TTC549 (cell line): ENCODE measurements around the gene SPOCK1.

Experiments used
- FAIRE-seq: peaks from 2 replicates; lab custom pipeline; 2012; peaks lifted over from hg19 to GRCh38; lab: Jason Lieb, UNC

Gene SPOCK1

DNA sequence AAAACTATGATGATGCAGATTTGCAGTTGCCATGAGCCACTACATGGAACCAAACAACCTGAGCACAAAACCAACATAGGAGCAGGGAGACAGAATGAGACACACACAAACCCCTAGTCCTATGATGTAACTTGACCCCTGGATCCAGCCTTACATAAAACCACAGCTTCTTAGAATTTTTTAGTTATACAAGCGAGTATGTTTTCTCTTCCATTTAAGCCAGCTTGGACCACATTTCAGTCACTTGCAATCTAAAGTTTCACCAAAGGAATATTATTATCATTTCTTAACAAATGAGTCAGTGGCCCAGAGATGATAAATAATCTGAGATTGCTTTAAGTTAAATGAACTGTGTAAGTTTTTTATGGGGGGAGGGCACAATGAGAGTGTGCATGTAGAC lies 6.8 kb downstream of the SPOCK1 start:
- FAIRE-seq: no peak

DNA sequence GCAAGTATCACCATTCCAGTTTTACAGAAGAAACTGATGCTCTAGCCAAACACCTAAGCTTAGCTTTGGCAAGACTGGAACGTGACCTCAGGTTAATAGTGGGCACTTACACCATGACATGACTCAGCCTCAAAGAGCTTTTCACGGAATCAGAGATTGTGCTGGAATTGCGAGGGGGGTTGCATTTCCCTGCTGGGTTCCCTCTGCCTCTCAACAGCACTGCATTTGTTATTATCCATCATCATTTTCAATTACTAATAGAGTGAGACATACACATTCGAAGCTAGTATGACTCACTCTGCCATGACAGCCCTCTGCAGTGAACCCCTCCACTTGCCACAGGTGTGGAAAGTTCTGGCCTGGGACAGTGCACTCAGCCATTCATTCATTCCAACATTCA lies 8.0 kb downstream of the SPOCK1 start:
- FAIRE-seq: no peak

DNA sequence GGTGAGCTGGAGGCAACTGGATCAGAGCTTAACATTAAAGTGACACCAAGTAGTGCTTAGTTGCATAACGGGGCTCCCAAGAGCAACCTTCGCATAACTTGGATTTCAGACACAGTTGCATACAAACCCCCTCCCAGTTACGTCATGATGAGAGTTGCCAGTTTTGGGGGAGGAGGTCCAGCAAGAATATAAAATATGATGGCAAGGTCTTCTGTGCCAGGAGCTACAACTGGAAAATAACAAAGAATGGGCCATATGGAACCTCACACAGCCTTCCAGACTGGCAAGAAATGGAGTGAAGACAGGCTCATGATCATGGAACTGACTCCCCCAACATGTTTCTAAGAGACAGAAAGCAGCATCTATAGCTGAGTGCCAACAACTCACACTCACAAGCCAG lies 8.5 kb downstream of the SPOCK1 start:
- FAIRE-seq: no peak

DNA sequence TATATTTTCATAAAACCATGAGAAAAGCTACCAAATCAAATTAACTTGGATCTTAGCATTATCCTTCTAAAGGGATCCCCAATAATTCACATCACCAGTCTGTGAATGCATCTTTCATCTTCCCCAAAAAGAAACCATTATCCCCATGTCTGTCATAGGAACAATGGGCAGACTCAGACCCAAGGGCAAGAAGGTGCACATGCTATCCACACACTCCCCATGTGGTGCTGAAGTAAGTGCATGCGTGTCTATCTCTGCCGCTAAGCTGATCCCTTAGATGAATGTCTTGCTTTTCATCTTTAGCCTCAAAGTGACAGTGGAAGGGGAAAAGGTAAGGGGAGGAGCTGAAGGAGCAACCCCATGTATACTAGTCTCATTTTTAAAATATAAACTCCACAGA lies 10.2 kb downstream of the SPOCK1 start:
- FAIRE-seq: no peak

DNA sequence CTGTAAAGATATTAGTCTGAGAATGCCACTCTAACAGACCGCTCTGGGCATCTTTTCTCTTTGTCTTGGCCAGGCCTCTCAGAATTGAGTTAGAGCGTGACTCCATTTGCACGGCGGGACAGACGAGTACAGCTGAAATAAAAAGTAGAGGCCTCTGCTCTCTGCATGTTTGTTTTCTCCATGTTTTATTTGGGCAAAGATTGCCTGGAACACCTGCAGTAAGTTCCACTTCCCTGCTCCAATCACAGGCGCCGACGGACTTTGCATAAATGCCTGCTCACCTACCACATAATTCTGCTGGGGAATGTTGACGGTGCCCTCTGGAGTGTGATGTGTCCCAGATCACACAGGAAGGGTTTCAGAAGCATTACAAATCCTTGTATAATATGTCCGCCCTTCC lies 10.6 kb downstream of the SPOCK1 start:
- no peak for FAIRE-seq

DNA sequence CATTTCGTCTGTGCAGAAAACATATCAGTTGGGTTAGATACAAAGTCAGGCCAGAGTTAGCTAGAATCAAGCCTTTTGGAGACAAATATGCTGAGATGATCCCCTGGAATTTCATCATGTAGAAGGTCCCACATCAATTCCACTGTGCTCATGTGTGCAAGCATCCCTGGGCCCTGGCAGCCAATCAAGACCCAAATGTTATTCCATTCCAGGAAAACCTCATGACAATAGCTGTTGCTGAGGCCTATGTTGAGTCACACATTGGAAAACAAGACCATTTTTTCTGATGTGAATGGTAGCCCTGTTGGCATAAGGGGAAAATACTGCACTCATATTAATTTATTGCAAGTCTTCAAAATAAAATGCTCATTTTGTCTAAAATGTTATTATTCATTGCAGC lies 11.5 kb downstream of the SPOCK1 start:
- no peak for FAIRE-seq

DNA sequence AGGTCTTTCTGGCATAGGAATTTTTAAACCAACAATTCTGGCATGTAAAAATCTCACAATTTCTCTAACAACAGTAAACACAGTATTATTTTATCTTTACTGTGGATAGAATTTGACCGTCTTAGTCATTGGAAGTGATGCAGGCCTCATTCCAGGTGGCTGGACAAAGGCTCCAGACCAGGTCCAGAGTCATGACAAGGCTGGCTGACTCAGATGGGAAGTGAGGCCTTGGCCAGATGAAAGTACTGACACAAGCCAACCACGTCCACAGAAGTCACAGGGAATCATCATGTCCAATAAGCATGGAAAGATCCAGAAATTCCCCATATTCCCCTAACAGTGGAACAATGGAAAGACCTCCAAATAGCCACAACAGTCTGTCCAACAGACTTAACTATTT lies 12.4 kb downstream of the SPOCK1 start:
- FAIRE-seq: no peak

DNA sequence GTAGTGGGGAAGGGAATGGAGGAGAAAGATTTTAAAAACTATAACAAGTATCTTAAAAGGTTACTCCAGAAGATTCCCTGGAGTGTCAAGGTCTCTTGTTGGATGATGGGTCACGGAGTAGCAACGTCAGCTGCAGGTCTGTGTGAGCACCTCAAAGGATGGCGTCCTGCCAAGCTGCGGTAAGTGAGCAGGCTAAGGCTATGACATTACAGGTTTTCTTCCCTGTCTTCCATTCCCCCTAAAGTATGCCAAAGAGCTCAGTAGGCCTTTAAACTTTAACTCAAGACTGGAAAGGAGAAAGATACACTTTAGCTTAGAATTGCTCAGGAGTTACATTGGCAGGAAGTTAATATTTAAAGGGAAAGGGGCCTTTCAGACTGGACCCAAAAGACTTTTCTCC lies 17.5 kb downstream of the SPOCK1 start:
- FAIRE-seq: no peak

DNA sequence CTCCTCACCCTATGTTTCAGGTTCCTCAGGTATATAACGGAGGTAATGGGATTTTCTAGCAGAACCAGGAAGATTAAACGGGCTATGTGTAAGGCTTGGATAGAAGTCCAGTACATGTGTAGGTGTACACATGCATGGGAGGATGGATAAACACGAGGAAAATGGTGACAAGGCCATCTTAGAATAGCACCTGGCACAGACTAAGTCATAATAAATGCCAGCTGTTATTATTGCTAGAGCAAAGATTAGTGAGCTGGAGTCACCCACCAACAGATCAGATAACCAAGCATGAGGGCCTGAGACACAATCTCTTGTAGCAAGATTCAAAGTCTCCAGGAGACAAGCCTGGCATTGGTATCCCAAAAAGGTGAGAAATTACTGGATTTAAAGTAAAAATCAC lies 21.1 kb downstream of the SPOCK1 start:
- FAIRE-seq: no peak

DNA sequence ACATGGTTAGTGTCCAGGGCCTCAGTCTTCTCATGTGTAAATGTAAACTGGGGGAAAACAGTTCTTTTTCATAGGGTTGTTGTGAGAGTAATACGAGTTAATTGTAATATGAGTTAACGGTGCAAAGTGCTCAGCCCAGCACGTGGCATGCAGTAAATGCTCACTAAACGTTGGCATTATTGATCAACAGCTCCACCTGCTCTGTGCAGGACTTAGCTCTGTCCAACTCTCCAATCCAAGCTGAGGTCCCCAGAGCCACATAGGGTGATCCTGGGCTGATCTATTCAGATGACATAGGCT lies 28.3 kb downstream of the SPOCK1 start:
- FAIRE-seq: no peak

DNA sequence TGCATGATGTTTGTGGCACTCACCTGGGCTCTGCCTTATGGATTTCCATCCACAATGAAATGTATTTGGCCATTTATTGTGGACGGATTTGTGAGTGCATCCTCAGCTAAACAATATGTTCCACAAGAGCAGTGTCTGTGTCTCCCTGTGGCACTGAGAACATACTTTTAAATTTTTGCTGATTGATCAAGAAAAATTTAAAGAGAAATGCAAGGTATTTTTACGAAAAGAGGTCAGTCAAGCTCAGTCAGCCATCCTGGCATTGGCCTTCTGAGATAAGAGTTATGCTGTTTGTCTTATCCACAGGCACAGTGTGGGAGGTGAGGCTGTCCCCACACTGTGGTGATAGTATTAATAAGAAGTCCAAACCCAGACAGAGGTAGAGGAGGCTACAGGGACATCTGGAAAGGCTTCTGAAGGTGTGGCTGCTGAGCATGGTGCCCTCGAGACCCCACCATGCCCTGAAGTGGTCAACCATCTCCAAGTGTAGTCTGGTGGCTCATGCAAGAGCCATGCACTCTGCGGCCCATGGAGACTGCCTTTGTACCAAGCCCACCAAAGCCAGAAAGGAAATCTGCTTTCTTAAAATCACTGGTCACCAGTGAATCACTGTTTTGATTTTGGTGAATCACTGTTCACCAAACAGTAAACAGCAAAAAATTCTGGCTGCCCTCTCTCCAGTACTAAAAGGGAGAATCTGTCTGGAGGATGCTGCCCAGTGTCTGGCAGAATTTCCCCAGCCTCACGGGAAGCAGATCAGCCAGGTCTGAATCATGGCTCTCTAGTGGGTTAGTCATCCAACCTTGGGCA lies 28.8 kb downstream of the SPOCK1 start:
- no peak for FAIRE-seq

DNA sequence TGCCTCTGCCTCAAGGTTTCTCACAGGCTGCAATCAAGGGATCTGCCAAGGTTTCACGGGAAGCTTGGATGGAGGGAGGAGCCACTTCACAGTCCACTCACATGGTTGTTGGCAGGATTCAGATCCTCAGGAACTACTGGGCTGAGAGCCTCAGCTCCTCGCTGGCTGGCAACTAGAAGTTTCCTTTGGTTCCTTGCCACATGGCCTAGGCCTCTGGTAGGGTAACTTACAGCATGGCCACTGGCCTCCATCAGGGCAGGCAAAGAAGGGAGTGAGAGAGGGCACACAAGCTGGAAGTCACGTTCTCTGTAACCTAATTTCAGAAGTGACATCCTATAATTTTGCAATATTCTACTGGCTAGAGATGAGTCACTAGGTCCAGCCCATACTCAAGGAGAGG lies 32.2 kb downstream of the SPOCK1 start:
- FAIRE-seq: no peak

DNA sequence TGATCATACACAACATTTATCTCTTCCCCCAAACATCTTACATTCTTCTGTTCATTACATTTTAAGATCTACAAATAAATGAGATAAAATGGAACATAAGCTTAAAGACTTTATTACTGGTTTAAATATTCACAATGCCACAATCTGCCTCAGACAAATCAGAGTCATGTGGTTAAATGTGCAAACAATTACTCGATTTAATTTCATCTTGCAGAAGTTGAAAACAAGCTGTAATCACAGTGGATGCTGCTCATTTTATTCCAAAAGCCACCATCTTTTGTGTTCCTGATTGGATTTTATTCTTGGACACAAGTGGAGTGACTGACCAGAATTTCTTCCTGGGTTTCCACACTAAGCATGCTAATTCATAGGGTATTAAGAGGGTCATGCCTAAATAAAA lies 33.2 kb downstream of the SPOCK1 start:
- FAIRE-seq: no peak

DNA sequence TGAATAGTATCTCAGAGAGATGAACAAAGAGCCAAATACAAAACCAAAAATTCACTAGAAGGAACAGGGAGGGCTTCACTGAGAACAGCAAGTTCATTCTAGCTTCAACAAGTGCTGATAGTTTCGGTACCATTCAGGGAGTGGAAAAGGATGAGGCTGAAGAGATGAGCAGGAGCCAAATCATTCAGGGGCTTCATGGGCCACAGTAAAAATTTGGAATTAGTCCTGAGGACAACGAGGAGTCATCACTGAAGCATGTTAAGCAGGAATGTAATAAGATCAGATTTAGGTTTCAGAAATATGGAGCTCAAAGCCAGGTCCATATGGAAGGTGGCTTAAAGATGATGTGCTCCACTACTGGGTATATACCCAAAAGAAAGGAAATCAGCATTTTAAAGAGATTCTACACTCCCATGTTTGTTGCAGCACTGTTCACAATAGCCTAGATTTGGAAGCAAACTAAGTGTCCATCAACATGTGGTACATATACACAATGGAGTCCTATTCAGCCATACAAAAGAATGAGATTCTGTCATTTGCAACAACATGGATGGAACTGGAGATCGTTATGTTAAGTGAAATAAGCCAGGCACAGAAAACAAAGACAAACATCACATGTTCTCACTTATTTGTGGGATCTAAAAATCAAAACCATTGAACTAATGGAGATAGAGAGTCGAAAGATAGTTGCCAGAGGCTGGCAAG lies 36.2 kb downstream of the SPOCK1 start:
- FAIRE-seq: no peak

DNA sequence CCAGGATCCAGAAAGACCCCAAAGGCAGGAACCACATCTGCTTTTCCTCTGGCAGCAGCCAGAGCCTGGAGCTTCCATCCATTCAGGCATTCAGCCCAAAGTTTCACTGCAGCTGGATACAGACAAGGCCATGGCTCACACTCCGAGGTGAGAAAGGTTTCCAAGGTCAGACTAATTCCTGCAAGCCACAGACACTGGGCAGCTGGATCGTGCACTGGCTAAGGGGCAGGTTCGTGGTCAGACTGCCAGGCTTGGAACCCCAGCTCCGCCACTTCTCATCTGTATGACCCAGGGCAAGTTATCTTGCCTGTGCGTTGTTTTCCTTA lies 36.9 kb downstream of the SPOCK1 start:
- no peak for FAIRE-seq

DNA sequence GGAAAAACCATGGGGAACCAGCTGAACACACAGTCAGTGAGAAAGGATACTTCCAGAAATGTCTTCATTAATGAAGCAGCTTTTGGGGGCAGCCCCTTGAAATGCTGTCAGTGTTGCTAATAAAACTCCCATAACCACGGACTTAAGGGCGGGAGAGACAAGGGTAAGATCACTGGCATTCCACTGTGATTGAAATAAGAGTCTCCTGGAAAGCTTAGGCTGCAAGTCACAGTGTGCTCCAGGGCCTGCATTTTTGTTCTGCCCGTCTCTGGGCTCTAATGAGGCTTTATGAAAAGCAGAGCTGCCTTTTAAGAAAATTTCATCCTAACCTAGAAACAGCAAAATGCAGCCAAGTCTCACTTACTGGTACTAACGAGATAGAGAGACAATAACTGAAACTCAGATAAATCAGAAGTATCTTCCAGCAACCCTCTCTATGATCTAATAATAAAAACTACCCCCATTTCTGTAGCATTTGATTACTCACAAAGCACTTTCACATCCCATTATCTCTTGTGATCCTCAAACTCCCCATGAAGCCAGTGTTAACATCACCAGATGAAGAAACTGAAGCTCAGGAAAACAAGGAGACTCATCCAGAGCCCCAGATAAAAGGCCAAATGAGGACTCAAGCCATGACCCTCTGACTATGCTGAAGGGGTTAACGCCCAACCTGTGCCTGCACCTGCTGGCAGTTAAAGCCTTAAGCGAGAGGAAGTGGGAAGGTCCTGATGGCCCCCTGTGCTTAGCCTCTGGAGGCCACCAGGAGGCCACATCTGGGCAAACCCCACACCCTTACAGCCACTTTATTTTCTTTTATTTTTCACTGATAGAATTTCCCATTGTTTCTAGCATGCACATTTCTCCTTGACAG lies 37.5 kb downstream of the SPOCK1 start:
- FAIRE-seq: no peak

DNA sequence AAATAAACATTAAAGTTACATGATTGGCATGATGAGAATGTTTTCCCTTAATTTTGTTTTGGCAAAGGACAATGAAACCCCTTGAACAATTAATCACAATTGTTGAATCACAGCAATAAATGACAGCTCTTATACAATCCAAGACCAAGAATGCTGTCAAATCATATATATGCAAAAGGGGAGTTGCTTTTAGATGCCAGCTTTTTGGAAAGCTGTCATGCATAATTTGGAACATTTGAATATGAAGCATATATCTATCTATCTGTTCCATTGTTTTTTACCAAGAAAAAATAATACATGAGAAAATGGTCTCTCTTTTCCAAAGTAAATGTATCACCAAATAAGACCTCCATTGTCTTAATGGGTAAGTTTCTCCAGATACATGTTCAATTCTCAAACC lies 44.5 kb downstream of the SPOCK1 start:
- no peak for FAIRE-seq

DNA sequence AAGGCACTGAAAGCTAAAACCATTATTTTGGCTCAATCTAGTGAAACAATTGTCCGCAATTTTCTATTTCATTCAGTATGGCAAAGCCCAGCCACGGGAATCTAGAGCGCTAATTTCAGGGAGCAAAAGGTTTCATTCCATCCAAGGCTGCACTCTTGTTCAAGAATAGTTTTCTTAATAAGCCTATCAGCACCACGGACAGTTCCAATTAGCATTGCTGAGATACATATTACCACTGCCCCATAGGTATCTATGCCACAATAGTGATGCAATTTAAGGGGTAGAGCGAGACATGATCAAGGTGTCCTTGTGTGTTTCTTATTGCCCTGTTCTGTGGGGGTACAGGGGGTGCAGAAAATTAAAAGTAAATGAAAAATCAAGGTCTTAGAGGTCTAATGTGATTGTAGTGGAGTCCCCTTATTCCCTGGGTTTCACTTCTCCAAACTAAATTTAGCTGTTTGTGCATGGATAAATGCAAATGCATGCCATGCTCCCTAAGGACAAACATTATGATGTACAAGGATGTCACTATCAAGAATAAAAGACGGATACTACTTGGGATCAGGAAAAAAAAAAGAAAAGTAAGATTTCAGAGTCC lies 45.5 kb downstream of the SPOCK1 start:
- no peak for FAIRE-seq

DNA sequence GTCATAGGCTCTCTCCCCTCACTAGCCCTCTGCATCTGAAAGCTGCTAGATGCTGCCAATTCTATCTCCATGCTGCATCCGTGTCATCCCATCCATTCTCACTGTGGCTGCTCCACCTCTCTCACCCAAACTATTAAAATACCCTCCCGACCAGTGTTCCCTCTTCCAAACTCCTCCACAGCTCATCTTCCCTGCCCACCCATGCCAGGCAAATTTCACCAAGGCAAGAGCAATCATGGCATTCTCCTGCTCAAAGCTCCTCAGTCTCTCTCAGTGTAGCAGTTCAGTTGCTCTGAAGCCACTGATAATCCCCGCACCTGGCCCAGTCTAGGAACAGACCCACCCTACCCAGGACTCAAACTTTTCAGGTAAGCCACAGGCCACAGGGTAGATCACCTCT lies 48.4 kb downstream of the SPOCK1 start:
- no peak for FAIRE-seq

DNA sequence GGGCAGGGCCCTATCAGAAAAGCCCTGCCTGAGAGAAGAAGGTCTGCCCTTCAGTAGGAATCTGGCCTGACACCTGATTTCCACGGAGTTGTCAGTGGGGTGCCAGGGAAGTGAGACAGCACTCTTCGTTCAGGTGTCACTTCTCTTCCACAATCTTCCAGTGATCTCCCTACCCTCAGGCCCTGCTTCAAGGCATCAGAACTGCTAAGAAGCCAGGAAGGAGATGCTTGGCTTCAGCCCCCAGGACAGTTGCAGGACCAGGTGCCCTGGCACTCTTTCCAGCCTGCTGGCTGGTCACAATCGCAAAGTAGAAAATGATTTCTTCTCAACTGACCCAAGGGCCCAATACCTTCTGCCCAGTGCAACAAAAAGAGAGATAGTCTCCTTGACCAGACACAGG lies 50.3 kb downstream of the SPOCK1 start:
- FAIRE-seq: no peak

DNA sequence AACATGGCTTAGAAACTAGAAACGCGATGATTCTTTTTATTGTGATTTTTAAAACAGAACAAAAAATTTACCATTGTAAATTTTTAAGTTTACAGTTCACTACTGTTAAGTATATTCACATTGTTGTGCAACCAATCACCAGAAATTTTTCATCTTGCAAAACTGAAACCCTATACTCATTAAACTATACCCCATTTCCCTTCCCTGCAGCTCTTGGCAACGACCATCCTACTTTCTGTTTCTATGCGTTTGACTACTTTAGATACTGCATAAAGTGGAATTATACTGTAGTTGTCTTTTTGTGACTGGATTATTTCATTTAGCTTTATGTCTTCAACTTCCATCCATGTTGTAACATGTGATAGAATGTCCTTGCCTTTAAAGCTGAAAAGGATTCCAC lies 52.5 kb downstream of the SPOCK1 start:
- FAIRE-seq: no peak

DNA sequence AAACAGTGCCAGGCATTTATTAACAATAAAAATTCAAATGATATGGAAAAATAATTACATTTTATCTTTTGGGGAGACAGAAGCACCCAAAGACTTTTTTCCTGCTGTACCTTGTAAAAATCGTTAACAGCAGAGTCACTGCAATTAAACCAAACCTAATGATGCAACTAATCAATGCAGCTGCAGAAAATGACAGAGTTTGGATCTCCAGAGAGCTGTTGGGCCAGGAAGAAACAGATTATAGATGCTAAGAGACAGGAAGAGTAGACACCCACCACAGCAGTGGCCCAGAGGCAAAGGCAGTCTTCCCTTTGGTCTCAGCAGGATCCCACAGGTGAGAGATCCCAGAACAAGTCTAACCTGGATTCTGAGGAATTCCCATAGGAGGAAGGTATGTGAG lies 53.0 kb downstream of the SPOCK1 start:
- no peak for FAIRE-seq

DNA sequence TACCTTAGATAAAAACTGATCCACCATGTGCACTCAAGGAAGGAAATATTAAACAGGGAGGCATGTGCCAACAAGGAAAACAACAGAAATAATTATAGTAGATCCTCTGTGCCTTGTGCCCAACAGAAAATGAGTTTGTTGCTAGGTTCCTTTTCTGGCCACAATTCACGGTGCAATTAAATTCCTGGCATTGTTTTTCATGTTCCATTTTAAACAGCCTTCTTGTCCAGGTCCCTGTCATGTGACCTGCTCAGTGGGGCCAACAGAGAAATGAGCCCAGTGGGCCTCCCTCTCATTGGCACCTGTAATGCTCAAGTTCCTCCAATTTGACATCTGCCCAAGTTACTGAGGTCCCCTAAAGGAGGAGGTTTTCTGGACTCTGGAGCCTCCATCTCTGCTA lies 56.5 kb downstream of the SPOCK1 start:
- FAIRE-seq: no peak
